ENCODE data around the gene DNAJC10. TPM values are rescaled to one million over a fixed set of nuclear protein-coding genes. Genes with fewer than 3 reads are reported as not detected.
"Not testable (repeated sequence)": the region's sequence is repeated elsewhere in the genome, so short reads cannot be mapped to it uniquely, and the experiment has no call there.

The DNAJC10 gene
- total RNA-seq, 3 donors from 2014 or later = 81.7 to 98.4 (median 89.1) TPM

DNA sequence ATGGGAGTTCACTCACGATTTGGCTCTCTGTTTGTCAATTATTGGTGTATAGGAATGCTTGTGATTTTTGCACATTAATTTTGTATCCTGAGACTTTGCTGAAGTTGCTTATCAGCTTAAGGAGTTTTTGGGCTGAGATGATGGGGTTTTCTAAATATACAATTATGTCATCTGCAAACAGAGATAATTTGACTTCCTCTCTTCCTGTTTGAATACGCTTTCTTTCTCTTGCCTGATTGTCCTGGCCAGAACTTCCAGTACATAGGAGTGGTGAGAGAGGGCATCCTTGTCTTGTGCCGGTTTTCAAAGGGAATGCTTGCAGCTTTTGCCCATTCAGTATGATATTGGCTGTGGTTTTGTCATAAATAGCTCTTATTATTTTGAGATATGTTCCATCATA, 66.6 kb downstream of the DNAJC10 start:
- not testable (repeated sequence) for H3K4me3 Mint-ChIP-seq; H3K27me3 Mint-ChIP-seq (ENCODE audit: low read depth); DNase-seq; H3K4me1 Mint-ChIP-seq (ENCODE audit: low read depth); H3K9me3 Mint-ChIP-seq; ATAC-seq
- H3K36me3 Mint-ChIP-seq (ENCODE audit: insufficient read depth) = peaks cover 29% of the 10 kb centered on the region

GRCh38 chr2:182784058-182784706, 68.1 kb downstream of the DNAJC10 start:
- H3K36me3 Mint-ChIP-seq (ENCODE audit: insufficient read depth) = peaks cover 17% of the 10 kb centered on the region
- H3K9me3 Mint-ChIP-seq = peaks cover 10% of the 10 kb centered on the region
- no peaks in the 10 kb centered on the region for H3K27me3 Mint-ChIP-seq (ENCODE audit: low read depth)
- ATAC-seq = no peak
- H3K4me3 Mint-ChIP-seq = no peak overlapping the region
- no peaks in the 10 kb centered on the region for H3K4me1 Mint-ChIP-seq (ENCODE audit: low read depth)
- DNase-seq = no peak

- ATAC-seq (no peak), DNase-seq (no peak)
- peaks cover 15% of the 10 kb centered on the region for H3K36me3 Mint-ChIP-seq (ENCODE audit: insufficient read depth)
- H3K4me3 Mint-ChIP-seq = no peak overlapping the region
- peaks cover 10% of the 10 kb centered on the region for H3K9me3 Mint-ChIP-seq
- H3K4me1 Mint-ChIP-seq (ENCODE audit: low read depth) = no peaks in the 10 kb centered on the region
- H3K27me3 Mint-ChIP-seq (ENCODE audit: low read depth) = no peaks in the 10 kb centered on the region
These were observed 68.7 kb downstream of the DNAJC10 start for GRCh38 chr2:182784777-182785176.

GRCh38 chr2:182792441-182792840, 76.4 kb downstream of the DNAJC10 start:
- DNase-seq (no peak), ATAC-seq (no peak)
- H3K27me3 Mint-ChIP-seq (ENCODE audit: low read depth) = peaks cover 7% of the 10 kb centered on the region
- H3K4me1 Mint-ChIP-seq (ENCODE audit: low read depth) = no peaks in the 10 kb centered on the region
- H3K9me3 Mint-ChIP-seq = no peaks in the 10 kb centered on the region
- no peak overlapping the region for H3K4me3 Mint-ChIP-seq
- H3K36me3 Mint-ChIP-seq (ENCODE audit: insufficient read depth) = no peaks in the 10 kb centered on the region

DNA sequence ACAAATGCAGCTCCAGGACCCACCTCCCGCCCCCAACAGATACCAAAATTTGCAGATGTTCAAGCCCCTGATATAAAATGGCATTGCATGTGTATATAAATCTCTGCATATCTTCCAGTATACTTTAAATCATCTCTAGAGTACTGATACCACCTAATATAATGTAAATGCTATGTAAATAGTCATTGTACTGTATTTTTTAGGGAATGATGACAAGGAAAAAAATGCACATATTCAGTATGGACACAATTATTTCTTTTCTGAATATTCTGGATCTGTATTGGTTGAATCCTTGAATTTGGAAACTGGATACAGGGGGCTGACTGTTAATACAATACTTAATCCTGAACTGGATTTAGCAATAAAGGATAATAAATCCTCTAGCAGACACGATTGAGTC, 82.7 kb downstream of the DNAJC10 start:
- H3K9me3 Mint-ChIP-seq = no peaks in the 10 kb centered on the region
- no peak overlapping the region for H3K4me3 Mint-ChIP-seq
- ATAC-seq (no peak), DNase-seq (no peak)
- peaks cover 18% of the 10 kb centered on the region for H3K27me3 Mint-ChIP-seq (ENCODE audit: low read depth)
- no peaks in the 10 kb centered on the region for H3K4me1 Mint-ChIP-seq (ENCODE audit: low read depth)
- no peaks in the 10 kb centered on the region for H3K36me3 Mint-ChIP-seq (ENCODE audit: insufficient read depth)

DNA sequence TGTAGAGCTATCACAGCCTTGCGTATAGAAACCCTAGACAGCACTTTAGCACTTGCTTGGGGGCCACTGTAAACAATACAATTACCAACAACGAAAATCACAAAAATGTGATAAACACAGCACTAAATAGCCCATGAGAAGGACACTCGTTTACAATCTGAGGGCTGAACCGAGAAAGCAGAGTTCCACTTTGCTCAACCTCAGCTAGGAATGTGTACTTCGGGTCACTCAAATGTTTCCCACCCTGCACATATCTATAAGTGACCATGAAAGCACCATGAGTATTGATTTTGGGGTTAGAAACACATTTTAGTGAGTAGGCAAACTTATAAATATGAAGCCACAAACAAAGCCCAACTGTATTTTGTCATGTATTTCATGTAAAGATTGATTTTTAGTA, 88.1 kb downstream of the DNAJC10 start:
- H3K4me1 Mint-ChIP-seq (ENCODE audit: low read depth) = no peaks in the 10 kb centered on the region
- H3K9me3 Mint-ChIP-seq = no peaks in the 10 kb centered on the region
- H3K27me3 Mint-ChIP-seq (ENCODE audit: low read depth) = peaks cover 18% of the 10 kb centered on the region
- no peak for DNase-seq
- H3K36me3 Mint-ChIP-seq (ENCODE audit: insufficient read depth) = no peaks in the 10 kb centered on the region
- no peak overlapping the region for H3K4me3 Mint-ChIP-seq
- no peak for ATAC-seq

DNA sequence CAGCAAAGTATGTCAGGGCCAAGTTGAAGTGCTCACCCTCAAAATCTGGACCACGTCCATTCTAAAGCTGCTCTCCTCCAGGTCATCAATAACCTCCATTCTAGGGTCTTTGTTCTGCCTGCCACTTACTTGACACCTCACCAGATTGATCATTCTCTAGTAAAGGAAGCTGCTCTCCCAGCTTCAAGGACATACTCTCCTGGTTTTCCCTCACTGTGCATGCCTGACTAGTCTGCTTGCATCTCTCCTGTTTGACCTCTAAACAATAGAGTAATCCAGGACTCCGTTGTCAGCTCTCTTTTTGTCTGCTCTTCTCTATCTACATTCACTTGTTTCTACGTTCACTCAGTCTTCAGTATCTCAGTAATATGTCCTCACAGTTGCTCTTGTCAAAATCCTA, 91.3 kb downstream of the DNAJC10 start:
- H3K27me3 Mint-ChIP-seq (ENCODE audit: low read depth) = peaks cover 12% of the 10 kb centered on the region
- H3K36me3 Mint-ChIP-seq (ENCODE audit: insufficient read depth) = no peaks in the 10 kb centered on the region
- ATAC-seq (no peak), DNase-seq (no peak)
- no peaks in the 10 kb centered on the region for H3K4me1 Mint-ChIP-seq (ENCODE audit: low read depth)
- no peaks in the 10 kb centered on the region for H3K9me3 Mint-ChIP-seq
- no peak overlapping the region for H3K4me3 Mint-ChIP-seq

GRCh38 chr2:182810087-182810486, 94.0 kb downstream of the DNAJC10 start:
- no peaks in the 10 kb centered on the region for H3K9me3 Mint-ChIP-seq
- no peaks in the 10 kb centered on the region for H3K4me1 Mint-ChIP-seq (ENCODE audit: low read depth)
- no peak overlapping the region for H3K4me3 Mint-ChIP-seq

GRCh38 chr2:182814380-182814779, 98.3 kb downstream of the DNAJC10 start:
- no peaks in the 10 kb centered on the region for H3K4me1 Mint-ChIP-seq (ENCODE audit: low read depth)
- ATAC-seq (no peak), DNase-seq (no peak)
- no peak overlapping the region for H3K4me3 Mint-ChIP-seq
- no peaks in the 10 kb centered on the region for H3K9me3 Mint-ChIP-seq
- peaks cover 12% of the 10 kb centered on the region for H3K27me3 Mint-ChIP-seq (ENCODE audit: low read depth)
- H3K36me3 Mint-ChIP-seq (ENCODE audit: insufficient read depth) = no peaks in the 10 kb centered on the region

More at GRCh38 chr2:182810087-182810486, 94.0 kb downstream of the DNAJC10 start:
- H3K36me3 Mint-ChIP-seq (ENCODE audit: insufficient read depth) = no peaks in the 10 kb centered on the region
- no peak for DNase-seq
- ATAC-seq = no peak
- peaks cover 8% of the 10 kb centered on the region for H3K27me3 Mint-ChIP-seq (ENCODE audit: low read depth)

GRCh38 chr2:182814804-182815203, 98.7 kb downstream of the DNAJC10 start:
- Mint-ChIP-seq H3K36me3 (ENCODE audit: insufficient read depth) (no peaks in the 10 kb centered on the region), H3K4me3 (no peak overlapping the region), H3K27me3 (ENCODE audit: low read depth) (peaks cover 12% of the 10 kb centered on the region), H3K9me3 (no peaks in the 10 kb centered on the region), H3K4me1 (ENCODE audit: low read depth) (no peaks in the 10 kb centered on the region)
- DNase-seq (no peak), ATAC-seq (no peak)

GRCh38 chr2:182816866-182817265, 100.8 kb downstream of the DNAJC10 start:
- Mint-ChIP-seq H3K4me3 (no peak overlapping the region), H3K9me3 (no peaks in the 10 kb centered on the region), H3K36me3 (ENCODE audit: insufficient read depth) (no peaks in the 10 kb centered on the region), H3K4me1 (ENCODE audit: low read depth) (no peaks in the 10 kb centered on the region), H3K27me3 (ENCODE audit: low read depth) (peaks cover 10% of the 10 kb centered on the region)
- no peak for DNase-seq
- no peak for ATAC-seq

GRCh38 chr2:182817558-182817957, 101.5 kb downstream of the DNAJC10 start:
- Mint-ChIP-seq H3K9me3 (no peaks in the 10 kb centered on the region), H3K27me3 (ENCODE audit: low read depth) (peaks cover 10% of the 10 kb centered on the region), H3K4me1 (ENCODE audit: low read depth) (no peaks in the 10 kb centered on the region), H3K4me3 (no peak overlapping the region), H3K36me3 (ENCODE audit: insufficient read depth) (no peaks in the 10 kb centered on the region)
- DNase-seq (no peak), ATAC-seq (no peak)

- DNase-seq = no peak
- no peaks in the 10 kb centered on the region for H3K36me3 Mint-ChIP-seq (ENCODE audit: insufficient read depth)
These were observed 102.4 kb downstream of the DNAJC10 start for GRCh38 chr2:182818501-182818900.

GRCh38 chr2:182818925-182819324, 102.9 kb downstream of the DNAJC10 start:
- H3K27me3 Mint-ChIP-seq (ENCODE audit: low read depth) = peaks cover 16% of the 10 kb centered on the region
- no peak overlapping the region for H3K4me3 Mint-ChIP-seq
- no peaks in the 10 kb centered on the region for H3K36me3 Mint-ChIP-seq (ENCODE audit: insufficient read depth)
- H3K4me1 Mint-ChIP-seq (ENCODE audit: low read depth) = no peaks in the 10 kb centered on the region
- no peaks in the 10 kb centered on the region for H3K9me3 Mint-ChIP-seq
- DNase-seq = no peak
- no peak for ATAC-seq

More at GRCh38 chr2:182818501-182818900, 102.4 kb downstream of the DNAJC10 start:
- Mint-ChIP-seq H3K9me3 (no peaks in the 10 kb centered on the region), H3K27me3 (ENCODE audit: low read depth) (peaks cover 13% of the 10 kb centered on the region), H3K4me1 (ENCODE audit: low read depth) (no peaks in the 10 kb centered on the region), H3K4me3 (no peak overlapping the region)
- ATAC-seq = no peak

- no peak overlapping the region for H3K4me3 Mint-ChIP-seq
- DNase-seq (no peak), ATAC-seq (no peak)
- H3K27me3 Mint-ChIP-seq (ENCODE audit: low read depth) = peaks cover 11% of the 10 kb centered on the region
- H3K9me3 Mint-ChIP-seq = no peaks in the 10 kb centered on the region
- H3K4me1 Mint-ChIP-seq (ENCODE audit: low read depth) = no peaks in the 10 kb centered on the region
- no peaks in the 10 kb centered on the region for H3K36me3 Mint-ChIP-seq (ENCODE audit: insufficient read depth)
These were observed 103.4 kb downstream of the DNAJC10 start for GRCh38 chr2:182819412-182819811.
